Ovary (tissue), 3 donors: ENCODE data around the gene EPB41L2.
"Not testable (repeated sequence)": the region's sequence is repeated elsewhere in the genome, so short reads cannot be mapped to it uniquely, and the experiment has no call there.

Source experiments
- CTCF ChIP-seq, 3 donors: fragments of 450-650 bp in 2 of 3; fragments of 200-600 bp in 1 of 3; IDR thresholded peaks; one replicate each; pipeline versions ENCODE4 v1.5.1 to v1.8.0; 2016 to 2022; ENCODE audit warnings: antibody characterized with exemption in 3 of 3, mild to moderate bottlenecking in 1 of 3
- EP300 ChIP-seq: sonication (generic); formaldehyde crosslinking; IDR thresholded peaks from one replicate; pipeline ENCODE4 v1.6.1; 2017; ENCODE audit warnings: antibody characterized with exemption
- POLR2A ChIP-seq: fragments of 450-650 bp; IDR thresholded peaks from one replicate; pipeline ENCODE4 v1.6.1; 2017; ENCODE audit warnings: antibody characterized with exemption, mild to moderate bottlenecking, moderate library complexity
- donor health status: DM: no; HTN: no; CAD: no.

DNA sequence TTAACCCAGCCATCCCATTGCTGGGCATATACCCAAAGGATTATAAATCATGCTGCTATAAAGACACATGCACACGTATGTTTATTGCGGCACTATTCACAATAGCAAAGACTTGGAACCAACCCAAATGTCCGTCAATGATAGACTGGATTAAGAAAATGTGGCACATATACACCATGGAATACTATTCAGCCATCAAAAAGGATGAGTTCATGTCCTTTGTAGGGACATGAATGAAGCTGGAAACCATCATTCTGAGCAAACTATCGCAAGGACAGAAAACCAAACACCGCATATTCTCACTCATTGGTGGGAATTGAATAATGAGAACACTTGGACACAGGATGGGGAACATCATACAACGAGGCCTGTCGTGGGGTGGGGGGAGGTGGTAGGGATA lies 28.9 kb upstream of the EPB41L2 start:
- not testable (repeated sequence) for TF ChIP-seq EP300; CTCF (IDR thresholded peaks at IDR 0.05); POLR2A
